WERI-Rb-1 (cell line): ENCODE measurements around the gene RBM18.
A peak's percentile ranks its signal among the peaks of the same experiment; 100 is the strongest.

ENCODE experiments used
- DNase-seq: peaks from one replicate; pipeline ENCODE4 v3.0.0-alpha.2; 2020
- H3K27ac ChIP-seq: fragments of 250-450 bp; sonication (Bioruptor Pico); 2 replicates; pipeline ENCODE4 v1.5.1; 2020; ENCODE audit warnings: mild to moderate bottlenecking, moderate library complexity
- H3K27me3 ChIP-seq: fragments of 250-450 bp; sonication (Bioruptor Pico); 2 replicates; pipeline ENCODE4 v1.5.1; 2021; ENCODE audit warnings: mild to moderate bottlenecking, low read depth, moderate library complexity; ENCODE audit not compliant: insufficient read depth, severe bottlenecking
- H3K36me3 ChIP-seq: fragments of 250-450 bp; sonication (Bioruptor Pico); 2 replicates; pipeline ENCODE4 v1.5.1; 2020; ENCODE audit warnings: mild to moderate bottlenecking, moderate library complexity
- H3K4me3 ChIP-seq: 2 replicates; pipeline ENCODE4 v1.5.1; 2011; ENCODE audit warnings: low read depth, mild to moderate bottlenecking, control low read depth, low read length
- H3K9me3 ChIP-seq: fragments of 250-450 bp; sonication (Bioruptor Pico); 2 replicates; pipeline ENCODE4 v1.5.1; 2021; ENCODE audit warnings: mild to moderate bottlenecking, moderate library complexity; ENCODE audit not compliant: severe bottlenecking
- CTCF ChIP-seq: IDR thresholded peaks from 2 replicates; pipeline ENCODE4 v1.5.1; 2011; ENCODE audit warnings: low read depth, mild to moderate bottlenecking, control low read depth, inconsistent platforms, low read length

Gene RBM18

GRCh38 chr9:122220673-122221182 is 43.9 kb downstream of the RBM18 start:
- no peak for TF ChIP-seq CTCF
- Histone ChIP-seq H3K36me3 (no peaks in the 10 kb centered on the region), H3K9me3 (peaks cover 7% of the 10 kb centered on the region), H3K27ac (no peak overlapping the region), H3K4me3 (0 out of 2 replicates have a peak overlapping the region, but pooled peaks have one; percentile 32), H3K27me3 (peaks cover 98% of the 10 kb centered on the region)
- DNase-seq, result no peak

GRCh38 chr9:122219856-122220672 is 44.6 kb downstream of the RBM18 start:
- peaks cover 2% of the 10 kb centered on the region for H3K9me3 ChIP-seq
- H3K4me3 ChIP-seq, result peak overlapping the region; percentile 32
- no peaks in the 10 kb centered on the region for H3K36me3 ChIP-seq
- peak; percentile 33 for DNase-seq
- H3K27me3 ChIP-seq, result peaks cover 98% of the 10 kb centered on the region
- TF ChIP-seq CTCF, result no peak
- no peak overlapping the region for H3K27ac ChIP-seq

DNA sequence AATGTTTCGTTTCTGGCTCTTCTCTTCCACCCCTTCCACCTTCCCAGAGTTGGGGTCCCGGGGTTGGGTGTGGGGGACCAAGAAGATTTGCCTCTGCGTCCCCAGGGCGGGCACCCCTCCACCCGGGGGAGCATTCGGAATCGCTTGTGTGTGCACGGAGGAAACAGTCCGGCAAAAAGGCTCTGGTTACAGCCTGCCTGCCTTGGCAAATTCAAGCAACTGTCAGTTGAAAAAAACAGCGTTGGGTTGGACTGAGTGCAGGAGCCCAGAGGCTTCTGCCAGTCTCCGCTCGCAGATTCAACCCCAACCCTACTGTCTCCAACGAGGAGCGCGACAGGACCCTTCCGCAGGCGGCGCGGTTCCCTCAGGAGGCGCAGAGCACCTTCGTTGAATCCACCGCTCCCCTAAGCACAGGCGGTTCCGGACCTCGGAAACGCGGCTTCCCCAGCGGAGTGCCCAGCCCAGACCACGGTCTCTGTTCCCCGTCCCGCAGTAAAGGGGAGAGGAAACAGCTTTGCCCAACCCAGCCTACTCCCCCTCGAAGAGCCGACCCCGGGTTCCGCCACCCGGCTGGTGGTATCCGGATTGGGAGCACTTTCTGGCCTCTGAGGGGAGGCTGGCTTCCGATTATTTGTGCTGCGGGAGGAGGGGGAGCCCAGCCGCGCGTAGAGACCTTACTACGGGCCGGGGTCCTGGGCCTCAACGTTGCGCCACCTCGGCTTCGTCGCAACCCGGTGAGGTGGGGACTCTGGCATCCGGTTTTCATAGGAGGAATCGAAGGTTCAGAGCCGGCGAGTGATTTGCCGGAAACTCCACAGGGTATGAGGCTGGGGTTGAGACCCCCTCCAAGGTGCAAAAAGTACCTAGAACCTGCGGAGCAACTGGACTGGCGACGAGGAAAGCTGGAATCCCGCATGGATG is 45.4 kb downstream of the RBM18 start:
- Histone ChIP-seq H3K36me3 (no peaks in the 10 kb centered on the region), H3K27me3 (peaks cover 98% of the 10 kb centered on the region), H3K27ac (no peak overlapping the region), H3K9me3 (peaks cover under 1% of the 10 kb centered on the region), H3K4me3 (peak overlapping the region; percentile 32)
- no peak for DNase-seq
- no peak for TF ChIP-seq CTCF

GRCh38 chr9:122218071-122218934 is 46.3 kb downstream of the RBM18 start:
- no peak for TF ChIP-seq CTCF
- H3K27me3 ChIP-seq, result peaks cover 96% of the 10 kb centered on the region
- peaks cover 2% of the 10 kb centered on the region for H3K9me3 ChIP-seq
- H3K4me3 ChIP-seq, result no peak overlapping the region
- no peak overlapping the region for H3K27ac ChIP-seq
- H3K36me3 ChIP-seq, result no peaks in the 10 kb centered on the region
- DNase-seq, result no peak

- DNase-seq, result no peak
- TF ChIP-seq CTCF, result no peak
- Histone ChIP-seq H3K27me3 (peaks cover 96% of the 10 kb centered on the region), H3K27ac (no peak overlapping the region), H3K4me3 (no peak overlapping the region), H3K9me3 (peaks cover 3% of the 10 kb centered on the region), H3K36me3 (no peaks in the 10 kb centered on the region)
Observed at GRCh38 chr9:122217640-122218039, 47.0 kb downstream of the RBM18 start.
